GM12878 (cell line): Measurements from ENCODE around the gene LIN52. TPM values are rescaled to one million over a fixed set of nuclear protein-coding genes. Genes with fewer than 3 reads are reported as not detected.

Source experiments
- ATF7 ChIP-seq: fragments of 450-650 bp; IDR thresholded peaks from 2 replicates; pipeline ENCODE4 v1.6.1; 2016; ENCODE audit warnings: low read depth, mild to moderate bottlenecking
- BCL11A ChIP-seq: IDR thresholded peaks from 2 replicates; pipeline ENCODE4 v1.6.1; 2011; ENCODE audit warnings: low read depth, low read length
- CTCF ChIP-seq, 3 experiments: IDR thresholded peaks in 2 of 3; conservative IDR thresholded peaks in 1 of 3; 2 replicates each; pipeline ENCODE4 v1.5.1; 2011; ENCODE audit warnings: low read depth in 3 of 3, low read length in 3 of 3, mild to moderate bottlenecking in 3 of 3, control low read depth in 2 of 3, moderate library complexity in 2 of 3, inconsistent platforms in 1 of 3, mixed read lengths in 1 of 3; ENCODE audit not compliant: control insufficient read depth in 2 of 3, insufficient read depth in 1 of 3; ENCODE audit errors: extremely low read depth in 1 of 3
- ETV6 ChIP-seq, 2 experiments: fragments of 450-650 bp in 1 of 2; IDR thresholded peaks in 1 of 2; conservative IDR thresholded peaks in 1 of 2; 2 replicates each; pipeline ENCODE4 v1.6.1; 2014; ENCODE audit warnings: antibody characterized with exemption in 1 of 2, borderline replicate concordance in 1 of 2, low read depth in 1 of 2, mild to moderate bottlenecking in 1 of 2, moderate library complexity in 1 of 2
- IKZF1 ChIP-seq: fragments of 450-650 bp; conservative IDR thresholded peaks from 2 replicates; pipeline ENCODE4 v1.6.1; 2017; ENCODE audit warnings: antibody characterized with exemption, mild to moderate bottlenecking
- RAD51 ChIP-seq: fragments of 450-650 bp; IDR thresholded peaks from 2 replicates; pipeline ENCODE4 v1.6.1; 2016; ENCODE audit warnings: moderate library complexity, mild to moderate bottlenecking, inconsistent platforms
- SIN3A ChIP-seq: IDR thresholded peaks from 2 replicates; pipeline ENCODE4 v1.6.1; 2012; ENCODE audit warnings: low read depth, low read length, improper control_type of control experiment
- ZNF687 ChIP-seq: fragments of 450-650 bp; IDR thresholded peaks from 2 replicates; pipeline ENCODE4 v1.6.1; 2017; ENCODE audit warnings: mild to moderate bottlenecking, moderate library complexity
- polyA plus RNA-seq, 11 experiments: library from polyadenylated mRNA; depleted of rRNA in 4 of 11; unstranded in 6 of 11; stranded (reverse) in 5 of 11; fragments of >200 nt; fragmentation: Nextera tagmentation in 4 of 11; fragmentation: Illumina TruSeq in 1 of 11; extraction: Ambion mirVana in 4 of 11; extraction: Trizol in 1 of 11; gene quantifications; 1 replicate in 1 of 11; 2 replicates in 10 of 11; pipeline versions ENCODE4 v1.2.1 to v1.2.3, GENCODE V29; 2011 to 2016; ENCODE audit warnings: inconsistent platforms in 2 of 11, missing spikeins in 2 of 11, low read depth in 1 of 11
- total RNA-seq, 4 experiments: library from RNA; depleted of rRNA in 3 of 4; stranded (reverse); fragments of >200 nt in 3 of 4; fragmentation: Illumina TruSeq in 1 of 4; extraction: Trizol in 1 of 4; gene quantifications; 2 replicates each; pipeline versions ENCODE4 v1.2.1 to v1.2.3, GENCODE V29; 2013 to 2021

LIN52 gene
- total and polyA plus RNA-seq, 10 of the 15 experiments (the other 5 are each of a cell fraction or from before 2014, with no cell fraction given): 13.3 to 30.9 (median 19.9) TPM

GRCh38 chr14:74216671-74217070 lies 131.9 kb downstream of the LIN52 start (continued):
- no peak for TF ChIP-seq ZNF687
- no peak for TF ChIP-seq IKZF1
- TF ChIP-seq ATF7: no peak
- TF ChIP-seq SIN3A: no peak
- no peak for TF ChIP-seq ETV6 (conservative IDR thresholded peaks at IDR 0.05 in 1 of 2, IDR thresholded peaks at IDR 0.05 in 1 of 2; ENCODE audit: borderline replicate concordance in 1 of 2, low read depth in 1 of 2)
- TF ChIP-seq RAD51: no peak
- TF ChIP-seq BCL11A: no peak
- TF ChIP-seq CTCF (IDR thresholded peaks at IDR 0.05 in 2 of 3, conservative IDR thresholded peaks at IDR 0.05 in 1 of 3; ENCODE audit: control insufficient read depth in 2 of 3, extremely low read depth in 1 of 3, insufficient read depth in 1 of 3, low read depth in 3 of 3, low read length in 3 of 3): no peak
- TF ChIP-seq, all 136 proteins: peak for 0
